ENCODE results near the gene ABCA2. TPM values are rescaled to one million over a fixed set of nuclear protein-coding genes. Genes with fewer than 3 reads are reported as not detected.

The ABCA2 gene
- total RNA-seq, 4 donors from 2014 or later = 10.4 to 44.7 (median 33.4) TPM

GRCh38 chr9:137023583-137023991 is 4.5 kb downstream of the ABCA2 start:
- no peaks in the 10 kb centered on the region for H3K9me3 ChIP-seq
- H3K27ac ChIP-seq = no peak overlapping the region
- peaks cover 10% of the 10 kb centered on the region for H3K36me3 ChIP-seq
- no peak overlapping the region for H3K4me3 ChIP-seq
- DNase-seq (ENCODE audit: low spot score in 2 of 2) = no peak
- H3K27me3 ChIP-seq = no peaks in the 10 kb centered on the region
- H3K4me1 ChIP-seq = peaks cover 27% of the 10 kb centered on the region
- WGBS = 83% methylated on average over 15 of the region's 15 CpGs
- no peak for TF ChIP-seq EP300 (IDR thresholded peaks at IDR 0.05)
- TF ChIP-seq POLR2AphosphoS5 (IDR thresholded peaks at IDR 0.05) = no peak
- no peak for TF ChIP-seq POLR2A (IDR thresholded peaks at IDR 0.05)
- no peak for TF ChIP-seq CTCF (IDR thresholded peaks at IDR 0.05)

- Histone ChIP-seq H3K27me3 (no peaks in the 10 kb centered on the region), H3K4me3 (no peak overlapping the region), H3K27ac (no peak overlapping the region), H3K4me1 (peaks cover 24% of the 10 kb centered on the region), H3K9me3 (no peaks in the 10 kb centered on the region), H3K36me3 (peaks cover 12% of the 10 kb centered on the region)
- TF ChIP-seq POLR2AphosphoS5 (IDR thresholded peaks at IDR 0.05) = no peak
- TF ChIP-seq CTCF (IDR thresholded peaks at IDR 0.05) = no peak
- no peak for TF ChIP-seq EP300 (IDR thresholded peaks at IDR 0.05)
- TF ChIP-seq POLR2A (IDR thresholded peaks at IDR 0.05) = no peak
- DNase-seq (ENCODE audit: low spot score in 2 of 2) = no peak
- 75% methylated on average over 6 of the region's 7 CpGs for WGBS
Measured at GRCh38 chr9:137023157-137023556, 4.9 kb downstream of the ABCA2 start.

GRCh38 chr9:137022662-137023008 is 5.4 kb downstream of the ABCA2 start:
- WGBS = 91% methylated on average over 19 of the region's 23 CpGs
- TF ChIP-seq POLR2AphosphoS5 (IDR thresholded peaks at IDR 0.05) (no peak), POLR2A (IDR thresholded peaks at IDR 0.05) (no peak), CTCF (IDR thresholded peaks at IDR 0.05) (no peak), EP300 (IDR thresholded peaks at IDR 0.05) (no peak)
- peaks cover 17% of the 10 kb centered on the region for H3K36me3 ChIP-seq
- H3K4me1 ChIP-seq = peaks cover 23% of the 10 kb centered on the region
- no peak for DNase-seq (ENCODE audit: low spot score in 2 of 2)
- no peaks in the 10 kb centered on the region for H3K27me3 ChIP-seq
- H3K27ac ChIP-seq = no peak overlapping the region
- H3K9me3 ChIP-seq = no peaks in the 10 kb centered on the region
- H3K4me3 ChIP-seq = no peak overlapping the region

GRCh38 chr9:137021979-137022661 is 5.9 kb downstream of the ABCA2 start:
- H3K27ac ChIP-seq = no peak overlapping the region
- peaks cover 22% of the 10 kb centered on the region for H3K36me3 ChIP-seq
- H3K9me3 ChIP-seq = no peaks in the 10 kb centered on the region
- no peak overlapping the region for H3K4me3 ChIP-seq
- WGBS = 43% methylated on average over 19 of the region's 30 CpGs
- no peak for DNase-seq (ENCODE audit: low spot score in 2 of 2)
- H3K27me3 ChIP-seq = no peaks in the 10 kb centered on the region
- H3K4me1 ChIP-seq = peaks cover 18% of the 10 kb centered on the region
- TF ChIP-seq POLR2AphosphoS5 (IDR thresholded peaks at IDR 0.05) (no peak), POLR2A (IDR thresholded peaks at IDR 0.05) (no peak), EP300 (IDR thresholded peaks at IDR 0.05) (no peak), CTCF (IDR thresholded peaks at IDR 0.05) (no peak)

- DNase-seq (ENCODE audit: low spot score in 2 of 2) = no peak
- TF ChIP-seq POLR2A (IDR thresholded peaks at IDR 0.05) = no peak
- no peak for TF ChIP-seq EP300 (IDR thresholded peaks at IDR 0.05)
- TF ChIP-seq CTCF (IDR thresholded peaks at IDR 0.05) = no peak
- no peak for TF ChIP-seq POLR2AphosphoS5 (IDR thresholded peaks at IDR 0.05)
- H3K27me3 ChIP-seq = no peaks in the 10 kb centered on the region
- H3K36me3 ChIP-seq = peaks cover 27% of the 10 kb centered on the region
- H3K4me1 ChIP-seq = peaks cover 12% of the 10 kb centered on the region
- H3K4me3 ChIP-seq = no peak overlapping the region
- H3K27ac ChIP-seq = no peak overlapping the region
- 80% methylated on average over 3 of the region's 6 CpGs for WGBS
- no peaks in the 10 kb centered on the region for H3K9me3 ChIP-seq
Measured at GRCh38 chr9:137021568-137021978, 6.5 kb downstream of the ABCA2 start.
